Hepatocyte (in vitro differentiated cells): ENCODE results near the gene KCNB1. TPM values are rescaled to one million over a fixed set of nuclear protein-coding genes. Genes with fewer than 3 reads are reported as not detected.

Source experiments
- DNase-seq: peaks from one replicate; pipeline ENCODE4 v3.0.0-alpha.2; 2016; ENCODE audit warnings: low spot score
- H2AFZ ChIP-seq: fragments of 200-600 bp; sonication (generic); 2 replicates; pipeline ENCODE4 v1.6.0; 2016; ENCODE audit warnings: antibody characterized with exemption, mild to moderate bottlenecking
- H3K27ac ChIP-seq: fragments of 200-600 bp; sonication (generic); 2 replicates; pipeline ENCODE4 v1.5.1; 2016; ENCODE audit warnings: mild to moderate bottlenecking
- H3K27me3 ChIP-seq: fragments of 200-600 bp; sonication (generic); 2 replicates; pipeline ENCODE4 v1.6.1; 2016
- H3K36me3 ChIP-seq: fragments of 200-600 bp; sonication (generic); replicated peaks from 2 replicates; pipeline ENCODE4 v1.5.1; 2016; ENCODE audit warnings: low read depth; ENCODE audit not compliant: insufficient read depth
- H3K4me1 ChIP-seq: fragments of 200-600 bp; sonication (generic); 2 replicates; pipeline ENCODE4 v1.5.1; 2016; ENCODE audit warnings: mild to moderate bottlenecking, moderate library complexity; ENCODE audit not compliant: insufficient read depth
- H3K4me2 ChIP-seq: fragments of 200-600 bp; sonication (generic); 2 replicates; pipeline ENCODE4 v1.6.0; 2016
- H3K4me3 ChIP-seq: fragments of 200-600 bp; sonication (generic); 2 replicates; pipeline ENCODE4 v1.5.1; 2016; ENCODE audit warnings: mild to moderate bottlenecking
- H3K79me2 ChIP-seq: fragments of 200-600 bp; sonication (generic); 2 replicates; pipeline ENCODE4 v1.6.0; 2017; ENCODE audit warnings: mild to moderate bottlenecking
- H3K9me2 ChIP-seq: fragments of 200-600 bp; sonication (generic); replicated peaks from 2 replicates; pipeline ENCODE4 v1.6.0; 2017; ENCODE audit warnings: mild to moderate bottlenecking; ENCODE audit not compliant: insufficient read depth
- H3K9me3 ChIP-seq: fragments of 200-600 bp; sonication (generic); 2 replicates; pipeline ENCODE4 v1.5.1; 2016; ENCODE audit warnings: low read depth, mild to moderate bottlenecking
- H4K20me1 ChIP-seq: fragments of 200-600 bp; sonication (generic); 2 replicates; pipeline ENCODE4 v1.6.0; 2016; ENCODE audit warnings: mild to moderate bottlenecking; ENCODE audit not compliant: insufficient read depth, poor library complexity, severe bottlenecking
- CTCF ChIP-seq: fragments of 200-600 bp; sonication (generic); IDR thresholded peaks from 2 replicates; pipeline ENCODE4 v1.5.1; 2016; ENCODE audit warnings: antibody characterized with exemption, mild to moderate bottlenecking; ENCODE audit not compliant: poor library complexity
- EZH2 ChIP-seq: fragments of 200-600 bp; sonication (generic); IDR thresholded peaks from 2 replicates; pipeline ENCODE4 v1.6.1; 2016; ENCODE audit warnings: antibody characterized with exemption, mild to moderate bottlenecking, borderline replicate concordance
- EZH2phosphoT487 ChIP-seq: fragments of 200-600 bp; sonication (generic); IDR thresholded peaks from one replicate; pipeline ENCODE4 v1.6.1; 2018; ENCODE audit warnings: antibody characterized with exemption, mild to moderate bottlenecking, low read depth, moderate library complexity; ENCODE audit not compliant: unreplicated experiment, severe bottlenecking
- WGBS: methylation state at CpG from one replicate; pipeline ENCODE4 v1.1.6; 2016; ENCODE audit warnings: low lambda C conversion rate; ENCODE audit errors: missing lambda C conversion rate; 5-methylcytosine and 5-hydroxymethylcytosine counted together
- polyA plus RNA-seq: library from polyadenylated mRNA; unstranded; fragments of >200 nt; fragmentation: Nextera tagmentation; extraction: Ambion mirVana; gene quantifications from 2 replicates; pipeline ENCODE4 v1.2.1, GENCODE V29; 2016
- total RNA-seq: library from RNA; depleted of rRNA; stranded (reverse); fragments of >200 nt; gene quantifications from 2 replicates; pipeline ENCODE4 v1.2.3, GENCODE V29; 2014

The KCNB1 gene
- total and polyA plus RNA-seq, 2 experiments from 2014 or later: 0.37 to 1.5 TPM

- WGBS: 80% methylated on average over 4 of the region's 4 CpGs
Measured at GRCh38 chr20:49361862-49362660, 120.4 kb downstream of the KCNB1 start.

GRCh38 chr20:49360242-49360968 is 122.1 kb downstream of the KCNB1 start:
- no peaks in the 10 kb centered on the region for H3K27me3 ChIP-seq
- no peak overlapping the region for H3K4me3 ChIP-seq
- WGBS: 51% methylated on average over 6 of the region's 6 CpGs
- H3K9me3 ChIP-seq: no peaks in the 10 kb centered on the region
- no peak overlapping the region for H3K27ac ChIP-seq
- no peaks in the 10 kb centered on the region for H3K36me3 ChIP-seq
- DNase-seq: no peak
- TF ChIP-seq EZH2phosphoT487 (no peak), CTCF (no peak), EZH2 (no peak)
- H3K4me2 ChIP-seq: no peak overlapping the region
- H3K9me2 ChIP-seq: no peaks in the 10 kb centered on the region
- H3K79me2 ChIP-seq: no peaks in the 10 kb centered on the region
- H2AFZ ChIP-seq: no peak overlapping the region
- H3K4me1 ChIP-seq: peaks cover 6% of the 10 kb centered on the region
- H4K20me1 ChIP-seq: no peaks in the 10 kb centered on the region

More at GRCh38 chr20:49361862-49362660, 120.4 kb downstream of the KCNB1 start:
- H3K9me2 ChIP-seq: no peaks in the 10 kb centered on the region
- H3K27me3 ChIP-seq: no peaks in the 10 kb centered on the region
- peaks cover 10% of the 10 kb centered on the region for H3K4me1 ChIP-seq
- H3K79me2 ChIP-seq: no peaks in the 10 kb centered on the region
- H3K36me3 ChIP-seq: no peaks in the 10 kb centered on the region
- H3K4me3 ChIP-seq: no peak overlapping the region
- TF ChIP-seq CTCF: no peak
- no peak for TF ChIP-seq EZH2phosphoT487
- TF ChIP-seq EZH2: no peak
- H2AFZ ChIP-seq: no peak overlapping the region
- no peak for DNase-seq
- H3K27ac ChIP-seq: no peak overlapping the region
- H3K4me2 ChIP-seq: no peak overlapping the region
- H3K9me3 ChIP-seq: no peaks in the 10 kb centered on the region
- no peaks in the 10 kb centered on the region for H4K20me1 ChIP-seq

GRCh38 chr20:49356676-49357075 is 125.8 kb downstream of the KCNB1 start:
- Histone ChIP-seq H2AFZ (no peak overlapping the region), H3K79me2 (no peaks in the 10 kb centered on the region), H3K9me2 (no peaks in the 10 kb centered on the region), H3K27me3 (no peaks in the 10 kb centered on the region), H3K4me3 (no peak overlapping the region), H3K27ac (no peak overlapping the region), H3K4me2 (no peak overlapping the region), H3K9me3 (no peaks in the 10 kb centered on the region), H4K20me1 (no peaks in the 10 kb centered on the region), H3K4me1 (peaks cover 10% of the 10 kb centered on the region), H3K36me3 (no peaks in the 10 kb centered on the region)
- no peak for DNase-seq
- TF ChIP-seq CTCF (no peak), EZH2phosphoT487 (no peak)
- WGBS: 80% methylated on average over 3 of the region's 3 CpGs
